Activated CD4-positive, alpha-beta T cell treated with anti-CD3 and anti-CD28 coated beads, Interleukin-2, amount 50 U/mL, for 1 hour (primary cell): ENCODE results near the gene ECE1.
"Not testable (repeated sequence)": the region's sequence is repeated elsewhere in the genome, so short reads cannot be mapped to it uniquely, and the experiment has no call there.

ENCODE experiments used
- DNase-seq: peaks from one replicate; pipeline ENCODE4 v3.0.0-alpha.2; 2020

ECE1 gene

DNA sequence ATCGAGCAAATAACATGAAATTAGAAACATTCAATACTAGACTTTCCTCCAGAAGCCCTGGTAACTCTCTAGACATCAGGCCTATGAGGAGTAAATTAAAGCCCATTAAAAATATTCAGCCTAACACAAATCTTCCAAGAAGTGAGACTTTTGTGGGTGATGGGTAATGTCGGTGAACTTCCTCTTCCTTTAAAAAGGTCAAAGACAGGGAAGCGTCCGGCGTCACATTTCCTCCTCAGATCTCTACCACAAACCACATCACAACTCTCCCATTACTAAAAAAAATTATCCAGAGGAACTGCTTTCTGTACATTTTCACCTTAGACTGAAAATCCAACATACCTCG is 115.0 kb downstream of the ECE1 start:
- no peak for DNase-seq

DNA sequence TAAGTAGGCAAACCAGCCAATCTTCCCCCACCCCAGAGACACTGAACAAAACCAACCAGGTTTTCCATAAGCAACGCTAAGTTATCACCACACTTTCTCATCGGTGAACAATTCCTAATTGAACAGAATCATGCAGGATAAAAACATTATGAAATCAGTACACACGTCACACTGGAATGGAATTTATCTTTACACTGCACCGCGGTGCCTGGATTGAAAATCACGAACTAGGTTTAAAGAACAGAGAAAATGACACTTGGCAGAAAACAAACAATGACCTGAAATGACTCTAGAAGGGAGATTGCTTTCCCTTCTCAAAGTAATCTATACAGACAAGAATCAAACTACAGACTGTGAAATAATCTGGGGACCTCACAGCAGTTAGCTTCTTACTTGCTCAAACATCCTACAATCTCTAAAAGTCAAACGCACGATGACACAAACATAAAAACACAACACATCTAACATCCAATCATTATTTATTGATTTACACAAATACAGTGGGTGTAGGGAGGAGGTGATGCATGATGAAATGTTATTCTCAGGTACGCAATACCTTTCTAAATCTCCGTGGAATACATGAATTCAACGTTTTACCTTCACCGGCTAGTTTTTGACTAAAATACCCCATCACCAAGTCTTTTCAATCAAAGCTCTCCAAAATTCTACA is 115.5 kb downstream of the ECE1 start:
- DNase-seq = no peak

DNA sequence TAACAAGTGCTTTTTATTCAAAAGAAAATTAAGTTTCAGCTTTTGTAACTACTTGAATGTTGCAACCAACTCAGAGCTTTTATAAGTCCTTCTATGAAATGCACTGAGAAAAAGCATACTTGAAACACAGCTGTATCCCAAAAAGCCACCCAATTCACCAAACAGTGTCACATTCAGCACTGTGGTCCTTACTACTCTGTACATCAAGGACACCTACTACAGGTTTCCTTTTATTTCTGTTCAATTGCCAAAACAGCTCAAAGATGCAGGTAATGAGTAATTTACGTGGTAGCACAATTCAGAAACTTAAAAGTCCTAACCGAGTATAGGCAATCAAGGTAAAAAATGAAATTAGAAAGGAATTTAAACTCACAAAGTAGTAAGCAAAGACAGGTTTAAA is 116.0 kb downstream of the ECE1 start:
- no peak for DNase-seq

DNA sequence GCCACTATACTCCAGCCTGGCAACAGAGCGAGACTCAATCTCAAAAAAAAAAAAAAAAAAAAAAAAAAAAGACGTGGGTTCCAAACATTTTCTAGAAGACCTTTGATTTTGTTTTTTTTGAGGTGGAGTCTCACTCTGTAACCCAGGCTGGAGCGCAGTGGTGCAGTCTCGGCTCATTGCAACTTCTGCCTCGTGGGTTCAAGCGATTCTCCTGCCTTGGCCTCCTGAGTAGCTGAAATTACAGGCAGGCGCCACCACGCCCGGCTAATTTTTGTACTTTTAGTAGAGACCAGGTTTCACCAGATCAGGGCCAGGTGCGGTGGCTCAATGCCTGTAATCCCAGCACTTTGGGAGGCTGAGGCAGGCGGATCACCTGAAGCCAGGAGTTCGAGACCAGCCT is 117.2 kb downstream of the ECE1 start:
- not testable (repeated sequence) for DNase-seq

DNA sequence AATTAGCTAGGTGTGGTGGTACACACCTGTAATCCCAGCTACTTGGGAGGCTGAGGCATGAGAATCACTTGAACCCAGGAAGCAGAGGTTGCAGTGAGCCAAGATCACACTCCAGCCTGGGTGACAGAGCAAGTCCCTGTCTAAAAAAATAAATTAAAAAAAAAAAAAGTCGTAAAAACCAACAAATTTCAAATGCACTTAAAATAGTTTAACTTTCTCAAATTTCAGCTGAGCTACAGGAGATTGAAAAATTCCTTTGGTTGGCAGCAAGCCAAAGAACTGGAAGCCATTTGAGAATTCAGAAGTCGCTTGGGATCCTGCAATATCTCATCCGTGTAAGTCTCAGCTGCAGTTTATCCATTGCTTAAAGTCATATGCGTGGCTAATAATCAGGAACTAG is 119.4 kb downstream of the ECE1 start:
- DNase-seq = not testable (repeated sequence)

DNA sequence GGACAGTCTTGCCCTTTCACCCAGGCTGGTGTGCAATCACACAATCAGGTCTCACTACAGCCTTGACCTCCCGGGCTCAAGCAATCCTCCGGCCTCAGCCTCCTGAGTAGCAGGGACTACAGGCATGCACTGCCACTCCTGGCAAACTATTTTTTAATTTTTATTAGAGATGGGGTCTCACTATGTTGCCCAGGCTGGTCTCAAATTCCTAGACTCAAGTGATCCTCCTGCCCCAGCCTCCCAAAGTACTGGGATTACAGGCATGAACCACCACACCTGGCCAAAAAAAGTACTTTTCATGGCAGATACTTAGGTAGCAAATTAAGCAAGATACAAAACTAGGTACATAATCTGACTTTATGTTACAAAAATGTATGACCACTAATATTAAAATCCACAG is 121.8 kb downstream of the ECE1 start:
- no peak for DNase-seq
